HL-60/S4 treated with retinoic acid at 250 ng/mL for 4 days and 3 days (cell line): ENCODE data around the gene RNLS.

Experiments
- in situ Hi-C: fragments of 300-500 bp; cut with MboI; formaldehyde crosslinking; loops from 2 replicates; pipeline ENCODE4 v1.7.0; 2022; ENCODE audit warnings: low sequenced_read_pairs

Gene RNLS

GRCh38 chr10:88271761-88272543, 311.2 kb downstream of the RNLS start:
- in situ Hi-C loops = no loop called here

- in situ Hi-C loops = no loop called here
These were observed 312.0 kb downstream of the RNLS start for GRCh38 chr10:88270871-88271713.

GRCh38 chr10:88270061-88270808, 312.9 kb downstream of the RNLS start:
- in situ Hi-C loops = no loop called here

- in situ Hi-C loops = no loop called here
These were observed 320.4 kb downstream of the RNLS start for GRCh38 chr10:88262591-88263234.

GRCh38 chr10:88261152-88261551, 322.0 kb downstream of the RNLS start:
- in situ Hi-C loops = no loop called here

- in situ Hi-C loops = no loop called here
These were observed 322.6 kb downstream of the RNLS start for GRCh38 chr10:88260329-88261051.

- in situ Hi-C loops = no loop called here
These were observed 323.7 kb downstream of the RNLS start for GRCh38 chr10:88259381-88259780.

GRCh38 chr10:88256886-88257285, 326.2 kb downstream of the RNLS start:
- in situ Hi-C loops = no loop called here

GRCh38 chr10:88256013-88256680, 327.0 kb downstream of the RNLS start:
- in situ Hi-C loops = no loop called here

GRCh38 chr10:88254091-88254490, 329.0 kb downstream of the RNLS start:
- in situ Hi-C loops = no loop called here

GRCh38 chr10:88253622-88254021, 329.5 kb downstream of the RNLS start:
- in situ Hi-C loops = no loop called here

GRCh38 chr10:88253128-88253527, 330.0 kb downstream of the RNLS start:
- in situ Hi-C loops = no loop called here

- in situ Hi-C loops = no loop called here
These were observed 333.7 kb downstream of the RNLS start for GRCh38 chr10:88249450-88249849.

- in situ Hi-C loops = no loop called here
These were observed 336.4 kb downstream of the RNLS start for GRCh38 chr10:88246675-88247074.

- in situ Hi-C loops = no loop called here
These were observed 337.1 kb downstream of the RNLS start for GRCh38 chr10:88245974-88246511.

GRCh38 chr10:88244781-88245625, 338.1 kb downstream of the RNLS start:
- in situ Hi-C loops = no loop called here

GRCh38 chr10:88243836-88244730, 339.0 kb downstream of the RNLS start:
- in situ Hi-C loops = no loop called here
